ENCODE data around the gene ANKH. TPM values are rescaled to one million over a fixed set of nuclear protein-coding genes. Genes with fewer than 3 reads are reported as not detected.

ANKH gene
- polyA plus RNA-seq, 4 donors: 33.0 to 82.2 (median 41.9) TPM

DNA sequence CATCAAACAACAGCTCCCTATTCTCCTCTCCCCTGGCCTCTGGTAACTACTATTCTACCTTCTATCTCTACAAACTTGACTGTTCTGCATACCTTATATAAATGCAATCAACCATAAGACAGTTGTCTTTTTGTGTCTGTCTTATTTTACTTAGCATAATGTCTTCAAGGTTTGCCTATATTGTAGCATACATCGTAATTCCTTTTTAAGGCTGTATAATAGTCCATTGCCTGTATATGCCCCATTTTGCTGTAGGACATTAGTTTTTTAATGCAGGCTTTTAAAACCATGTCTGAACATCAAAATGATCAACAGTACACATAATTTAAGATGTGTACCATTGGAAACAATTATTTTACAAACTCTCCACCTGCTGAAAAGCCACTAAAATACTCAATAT, 12.4 kb downstream of the ANKH start:
- no peak for FAIRE-seq
- H3K4me1 ChIP-seq (ENCODE audit: control insufficient read depth in 3 of 3, insufficient read depth in 2 of 3, low read depth in 1 of 3, low read length in 2 of 3): peaks cover 2 to 43% (median 8%) of the 10 kb centered on the region in 3 donors
- H3K4me3 ChIP-seq (ENCODE audit: low read depth in 1 of 3, low read length in 3 of 3): no peak overlapping the region
- no peaks in the 10 kb centered on the region for H3K27me3 ChIP-seq (ENCODE audit: control insufficient read depth in 3 of 3, insufficient read depth in 3 of 3, low read length in 3 of 3)
- peaks cover 0 to 6% (median 0%) of the 10 kb centered on the region in 3 donors for H3K36me3 ChIP-seq (ENCODE audit: control insufficient read depth in 3 of 3, insufficient read depth in 2 of 3, low read depth in 1 of 3, low read length in 3 of 3)
- H3K9me3 ChIP-seq (ENCODE audit: control insufficient read depth in 2 of 2, insufficient read depth in 1 of 2, low read depth in 1 of 2, low read length in 1 of 2): no peaks in the 10 kb centered on the region
- DNase-seq: no peak
- no peak overlapping the region for H3K27ac ChIP-seq (ENCODE audit: low read depth in 1 of 3, low read length in 2 of 3)
- WGBS, 3 donors: 95 to 100% (median 100%) methylated on average over 1 of the region's 1 CpG

- Histone ChIP-seq H3K9me3 (ENCODE audit: control insufficient read depth in 2 of 2, insufficient read depth in 1 of 2, low read depth in 1 of 2, low read length in 1 of 2) (no peaks in the 10 kb centered on the region), H3K36me3 (ENCODE audit: control insufficient read depth in 3 of 3, insufficient read depth in 2 of 3, low read depth in 1 of 3, low read length in 3 of 3) (peaks cover 0 to 6% (median 0%) of the 10 kb centered on the region in 3 donors), H3K4me1 (ENCODE audit: control insufficient read depth in 3 of 3, insufficient read depth in 2 of 3, low read depth in 1 of 3, low read length in 2 of 3) (peaks cover 3 to 58% (median 8%) of the 10 kb centered on the region in 3 donors), H3K27me3 (ENCODE audit: control insufficient read depth in 3 of 3, insufficient read depth in 3 of 3, low read length in 3 of 3) (no peaks in the 10 kb centered on the region), H3K27ac (ENCODE audit: low read depth in 1 of 3, low read length in 2 of 3) (peak overlapping the region in 2 of 3 donors; percentile 47 to 77), H3K4me3 (ENCODE audit: low read depth in 1 of 3, low read length in 3 of 3) (no peak overlapping the region)
- WGBS, 3 donors: 92 to 97% (median 94%) methylated on average over 1 of the region's 1 CpG
- DNase-seq: no peak
- FAIRE-seq: no peak
These were observed 16.2 kb downstream of the ANKH start for GRCh38 chr5:14855366-14855765.

- Histone ChIP-seq H3K4me3 (ENCODE audit: low read depth in 1 of 3, low read length in 3 of 3) (no peak overlapping the region), H3K4me1 (ENCODE audit: control insufficient read depth in 3 of 3, insufficient read depth in 2 of 3, low read depth in 1 of 3, low read length in 2 of 3) (peaks cover 3 to 58% (median 9%) of the 10 kb centered on the region in 3 donors), H3K27ac (ENCODE audit: low read depth in 1 of 3, low read length in 2 of 3) (peak overlapping the region; percentile 41 to 77 (median 54)), H3K36me3 (ENCODE audit: control insufficient read depth in 3 of 3, insufficient read depth in 2 of 3, low read depth in 1 of 3, low read length in 3 of 3) (peaks cover 0 to 4% (median 0%) of the 10 kb centered on the region in 3 donors), H3K9me3 (ENCODE audit: control insufficient read depth in 2 of 2, insufficient read depth in 1 of 2, low read depth in 1 of 2, low read length in 1 of 2) (no peaks in the 10 kb centered on the region), H3K27me3 (ENCODE audit: control insufficient read depth in 3 of 3, insufficient read depth in 3 of 3, low read length in 3 of 3) (no peaks in the 10 kb centered on the region)
- DNase-seq (peak; percentile 53 to 90), FAIRE-seq (no peak)
- 23 to 68% (median 56%) methylated on average over 4 of the region's 4 CpGs for WGBS, 3 donors
These were observed 16.8 kb downstream of the ANKH start for GRCh38 chr5:14854799-14855198.

GRCh38 chr5:14853685-14854084, 17.9 kb downstream of the ANKH start:
- 90 to 91% (median 90%) methylated on average over 4 of the region's 4 CpGs for WGBS, 3 donors
- no peaks in the 10 kb centered on the region for H3K27me3 ChIP-seq (ENCODE audit: control insufficient read depth in 3 of 3, insufficient read depth in 3 of 3, low read length in 3 of 3)
- H3K27ac ChIP-seq (ENCODE audit: low read depth in 1 of 3, low read length in 2 of 3): peak overlapping the region in 1 of 3 donors; percentile 77
- no peak for DNase-seq
- H3K9me3 ChIP-seq (ENCODE audit: control insufficient read depth in 2 of 2, insufficient read depth in 1 of 2, low read depth in 1 of 2, low read length in 1 of 2): no peaks in the 10 kb centered on the region
- FAIRE-seq: no peak
- peaks cover 0 to 7% (median 0%) of the 10 kb centered on the region in 3 donors for H3K36me3 ChIP-seq (ENCODE audit: control insufficient read depth in 3 of 3, insufficient read depth in 2 of 3, low read depth in 1 of 3, low read length in 3 of 3)
- peaks cover 3 to 56% (median 9%) of the 10 kb centered on the region in 3 donors for H3K4me1 ChIP-seq (ENCODE audit: control insufficient read depth in 3 of 3, insufficient read depth in 2 of 3, low read depth in 1 of 3, low read length in 2 of 3)
- no peak overlapping the region for H3K4me3 ChIP-seq (ENCODE audit: low read depth in 1 of 3, low read length in 3 of 3)

DNA sequence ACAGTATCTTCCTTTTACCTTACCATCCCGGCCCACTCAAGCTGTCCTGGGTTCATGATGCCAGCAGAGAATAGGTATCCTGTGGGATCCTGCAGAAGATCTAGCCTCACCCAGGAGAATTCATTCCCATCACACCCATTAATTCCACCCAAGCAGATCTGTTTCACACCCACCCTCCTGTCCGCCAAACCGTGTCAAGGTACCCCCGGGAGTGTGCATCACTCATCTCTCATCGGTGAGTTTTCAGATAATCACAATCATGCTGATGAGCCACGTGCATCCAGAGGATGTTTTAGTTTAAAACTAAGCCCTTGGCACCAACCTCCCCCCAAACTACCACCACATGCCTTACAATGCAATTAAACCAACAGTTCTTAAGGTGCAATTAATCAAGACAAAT, 18.8 kb downstream of the ANKH start:
- Histone ChIP-seq H3K27me3 (ENCODE audit: control insufficient read depth in 3 of 3, insufficient read depth in 3 of 3, low read length in 3 of 3) (no peaks in the 10 kb centered on the region), H3K36me3 (ENCODE audit: control insufficient read depth in 3 of 3, insufficient read depth in 2 of 3, low read depth in 1 of 3, low read length in 3 of 3) (peaks cover 0 to 12% (median 2%) of the 10 kb centered on the region in 3 donors), H3K27ac (ENCODE audit: low read depth in 1 of 3, low read length in 2 of 3) (peak overlapping the region in 1 of 3 donors; percentile 74), H3K9me3 (ENCODE audit: control insufficient read depth in 2 of 2, insufficient read depth in 1 of 2, low read depth in 1 of 2, low read length in 1 of 2) (no peaks in the 10 kb centered on the region), H3K4me3 (ENCODE audit: low read depth in 1 of 3, low read length in 3 of 3) (no peak overlapping the region), H3K4me1 (ENCODE audit: control insufficient read depth in 3 of 3, insufficient read depth in 2 of 3, low read depth in 1 of 3, low read length in 2 of 3) (peaks cover 3 to 55% (median 9%) of the 10 kb centered on the region in 3 donors)
- FAIRE-seq (no peak), DNase-seq (no peak)
- WGBS, 3 donors: 70 to 91% (median 81%) methylated on average over 6 of the region's 6 CpGs

- peaks cover 0 to 12% (median 2%) of the 10 kb centered on the region in 3 donors for H3K36me3 ChIP-seq (ENCODE audit: control insufficient read depth in 3 of 3, insufficient read depth in 2 of 3, low read depth in 1 of 3, low read length in 3 of 3)
- peak; percentile 58 to 66 for DNase-seq
- no peak for FAIRE-seq
- no peaks in the 10 kb centered on the region for H3K27me3 ChIP-seq (ENCODE audit: control insufficient read depth in 3 of 3, insufficient read depth in 3 of 3, low read length in 3 of 3)
- H3K9me3 ChIP-seq (ENCODE audit: control insufficient read depth in 2 of 2, insufficient read depth in 1 of 2, low read depth in 1 of 2, low read length in 1 of 2): no peaks in the 10 kb centered on the region
- H3K4me1 ChIP-seq (ENCODE audit: control insufficient read depth in 3 of 3, insufficient read depth in 2 of 3, low read depth in 1 of 3, low read length in 2 of 3): peaks cover 3 to 53% (median 8%) of the 10 kb centered on the region in 3 donors
- H3K27ac ChIP-seq (ENCODE audit: low read depth in 1 of 3, low read length in 2 of 3): peak overlapping the region in 1 of 3 donors; percentile 74
- no peak overlapping the region for H3K4me3 ChIP-seq (ENCODE audit: low read depth in 1 of 3, low read length in 3 of 3)
These were observed 19.5 kb downstream of the ANKH start for GRCh38 chr5:14851999-14852526.

DNA sequence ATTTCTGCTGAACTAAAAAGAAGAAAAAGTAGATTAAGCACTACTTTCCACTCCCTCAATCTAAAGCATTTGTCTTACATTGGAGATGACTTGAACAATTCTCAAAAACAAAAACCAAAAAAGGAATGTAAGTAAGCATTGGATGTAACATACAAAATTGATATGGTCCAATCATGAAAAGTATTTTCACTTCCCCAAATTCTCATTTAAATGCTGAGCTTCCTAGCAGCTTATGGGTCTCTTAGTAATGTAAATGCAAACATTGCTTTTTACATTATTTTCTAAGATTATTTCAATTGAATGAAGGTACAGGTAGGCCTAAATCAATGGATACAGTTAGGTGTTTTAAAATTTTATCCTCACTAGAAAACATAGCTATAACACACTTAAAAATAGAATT, 20.0 kb downstream of the ANKH start:
- no peak for DNase-seq
- H3K4me1 ChIP-seq (ENCODE audit: control insufficient read depth in 3 of 3, insufficient read depth in 2 of 3, low read depth in 1 of 3, low read length in 2 of 3): peaks cover 3 to 53% (median 7%) of the 10 kb centered on the region in 3 donors
- peaks cover 0 to 16% (median 2%) of the 10 kb centered on the region in 3 donors for H3K36me3 ChIP-seq (ENCODE audit: control insufficient read depth in 3 of 3, insufficient read depth in 2 of 3, low read depth in 1 of 3, low read length in 3 of 3)
- no peaks in the 10 kb centered on the region for H3K27me3 ChIP-seq (ENCODE audit: control insufficient read depth in 3 of 3, insufficient read depth in 3 of 3, low read length in 3 of 3)
- peak overlapping the region in 1 of 3 donors; percentile 74 for H3K27ac ChIP-seq (ENCODE audit: low read depth in 1 of 3, low read length in 2 of 3)
- no peak overlapping the region for H3K4me3 ChIP-seq (ENCODE audit: low read depth in 1 of 3, low read length in 3 of 3)
- H3K9me3 ChIP-seq (ENCODE audit: control insufficient read depth in 2 of 2, insufficient read depth in 1 of 2, low read depth in 1 of 2, low read length in 1 of 2): no peaks in the 10 kb centered on the region
- FAIRE-seq: no peak

DNA sequence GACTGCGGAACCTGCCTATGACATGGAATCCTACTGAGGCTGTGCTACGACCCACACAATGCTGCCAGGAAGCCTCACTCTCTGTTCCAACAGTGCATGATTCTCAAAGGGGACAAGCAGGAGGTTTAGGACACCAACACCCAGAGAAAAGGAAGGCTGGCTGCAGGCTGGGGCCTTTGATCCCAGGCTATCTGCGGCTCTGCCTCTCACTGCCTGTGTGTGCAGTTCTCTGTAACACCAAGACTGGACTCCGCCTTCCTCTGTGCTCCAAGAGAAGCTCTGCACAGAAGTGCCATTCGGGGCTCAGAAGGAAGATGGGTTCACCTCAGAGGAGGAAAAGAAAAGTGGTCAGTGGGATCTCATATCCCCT, 20.5 kb downstream of the ANKH start:
- Histone ChIP-seq H3K27me3 (ENCODE audit: control insufficient read depth in 3 of 3, insufficient read depth in 3 of 3, low read length in 3 of 3) (no peaks in the 10 kb centered on the region), H3K36me3 (ENCODE audit: control insufficient read depth in 3 of 3, insufficient read depth in 2 of 3, low read depth in 1 of 3, low read length in 3 of 3) (peaks cover 0 to 17% (median 2%) of the 10 kb centered on the region in 3 donors), H3K27ac (ENCODE audit: low read depth in 1 of 3, low read length in 2 of 3) (peak overlapping the region; percentile 54 to 68 (median 59)), H3K9me3 (ENCODE audit: control insufficient read depth in 2 of 2, insufficient read depth in 1 of 2, low read depth in 1 of 2, low read length in 1 of 2) (no peaks in the 10 kb centered on the region), H3K4me3 (ENCODE audit: low read depth in 1 of 3, low read length in 3 of 3) (no peak overlapping the region), H3K4me1 (ENCODE audit: control insufficient read depth in 3 of 3, insufficient read depth in 2 of 3, low read depth in 1 of 3, low read length in 2 of 3) (peaks cover 3 to 53% (median 7%) of the 10 kb centered on the region in 3 donors)
- FAIRE-seq (no peak), DNase-seq (peak; percentile 60 to 85)
- 10 to 54% (median 46%) methylated on average over 5 of the region's 5 CpGs for WGBS, 3 donors
